HepG2 (cell line): ENCODE measurements around the gene MAP2K7. TPM values are rescaled to one million over a fixed set of nuclear protein-coding genes. Genes with fewer than 3 reads are reported as not detected.
A peak's percentile ranks its signal among the peaks of the same experiment; 100 is the strongest.

Experiments used
- HDAC1 ChIP-seq: sonication (generic); formaldehyde crosslinking; IDR thresholded peaks from 2 replicates; pipeline ENCODE4 v1.5.1; 2020; ENCODE audit warnings: mild to moderate bottlenecking, missing genetic modification reagents
- HNF1A ChIP-seq, 2 experiments: sonication (generic) in 1 of 2; formaldehyde crosslinking in 1 of 2; IDR thresholded peaks; 2 replicates each; pipeline versions ENCODE4 v1.4.0 to v1.6.1; 2016 to 2020; ENCODE audit warnings: borderline replicate concordance in 1 of 2, low read depth in 1 of 2, mild to moderate bottlenecking in 1 of 2, missing genetic modification reagents in 1 of 2
- MIXL1 ChIP-seq: IDR thresholded peaks from 2 replicates; pipeline ENCODE4 v1.6.1; 2016
- NFYB ChIP-seq: sonication (generic); formaldehyde crosslinking; IDR thresholded peaks from 2 replicates; pipeline ENCODE4 v1.4.0; 2020; ENCODE audit warnings: missing genetic modification reagents
- PHF8 ChIP-seq: sonication (generic); formaldehyde crosslinking; IDR thresholded peaks from 2 replicates; pipeline ENCODE4 v1.5.0; 2020; ENCODE audit warnings: missing genetic modification reagents
- REXO4 ChIP-seq: sonication (generic); formaldehyde crosslinking; IDR thresholded peaks from 2 replicates; pipeline ENCODE4 v1.8.0; 2022; ENCODE audit warnings: missing genetic modification reagents, mild to moderate bottlenecking, borderline replicate concordance
- SIN3B ChIP-seq: fragments of 150-350 bp; IDR thresholded peaks from 2 replicates; pipeline ENCODE4 v1.6.1; 2014; ENCODE audit warnings: low read length
- ZNF557 ChIP-seq: sonication (generic); formaldehyde crosslinking; IDR thresholded peaks from 2 replicates; pipeline ENCODE4 v1.4.0; 2020; ENCODE audit warnings: missing genetic modification reagents
- ZNF83 ChIP-seq: sonication (generic); formaldehyde crosslinking; IDR thresholded peaks from 2 replicates; pipeline ENCODE4 v1.4.0; 2020; ENCODE audit warnings: missing genetic modification reagents, mild to moderate bottlenecking, borderline replicate concordance
- polyA plus RNA-seq, 8 experiments: library from polyadenylated mRNA; depleted of rRNA in 3 of 8; stranded (reverse) in 7 of 8; unstranded in 1 of 8; fragments of >200 nt; fragmentation: Illumina TruSeq in 4 of 8; extraction: Trizol in 4 of 8; gene quantifications; 2 replicates each; pipeline versions ENCODE4 v1.2.1 to v1.2.3, GENCODE V29; 2011 to 2016; ENCODE audit warnings: low read depth in 4 of 8, missing spikeins in 1 of 8, mixed read lengths in 1 of 8; ENCODE audit not compliant: insufficient read depth in 1 of 8
- total RNA-seq, 5 experiments: library from RNA; depleted of rRNA; stranded (reverse); fragments of >200 nt; fragmentation: Illumina TruSeq; extraction: Trizol; gene quantifications; 2 replicates each; pipeline ENCODE4 v1.2.3, GENCODE V29; 2016; ENCODE audit warnings: low read depth in 1 of 5
- TF ChIP-seq, protein P1 (sequence below): sonication (generic); formaldehyde crosslinking; IDR thresholded peaks from 2 replicates; pipeline ENCODE4 v1.4.0; 2020; ENCODE audit warnings: missing genetic modification reagents
- TF ChIP-seq, protein P2 (sequence below): sonication (generic); formaldehyde crosslinking; IDR thresholded peaks from 2 replicates; pipeline ENCODE4 v1.4.0; 2020; ENCODE audit warnings: missing genetic modification reagents, borderline replicate concordance
- TF ChIP-seq, protein P3 (sequence below): sonication (generic); formaldehyde crosslinking; IDR thresholded peaks from 2 replicates; pipeline ENCODE4 v1.5.0; 2020; ENCODE audit warnings: mild to moderate bottlenecking, missing genetic modification reagents
- TF ChIP-seq, protein P4 (sequence below): sonication (generic); formaldehyde crosslinking; IDR thresholded peaks from 2 replicates; pipeline ENCODE4 v1.4.0; 2020; ENCODE audit warnings: missing genetic modification reagents

Gene MAP2K7
- total and polyA plus RNA-seq, 2 of the 13 experiments (the other 11 are each of a cell fraction or from before 2014, with no cell fraction given), result 9.0 to 10.8 TPM

GRCh38 chr19:7897292-7897691, 6.4 kb upstream of the MAP2K7 start (continued):
- TF ChIP-seq, protein P1, sequence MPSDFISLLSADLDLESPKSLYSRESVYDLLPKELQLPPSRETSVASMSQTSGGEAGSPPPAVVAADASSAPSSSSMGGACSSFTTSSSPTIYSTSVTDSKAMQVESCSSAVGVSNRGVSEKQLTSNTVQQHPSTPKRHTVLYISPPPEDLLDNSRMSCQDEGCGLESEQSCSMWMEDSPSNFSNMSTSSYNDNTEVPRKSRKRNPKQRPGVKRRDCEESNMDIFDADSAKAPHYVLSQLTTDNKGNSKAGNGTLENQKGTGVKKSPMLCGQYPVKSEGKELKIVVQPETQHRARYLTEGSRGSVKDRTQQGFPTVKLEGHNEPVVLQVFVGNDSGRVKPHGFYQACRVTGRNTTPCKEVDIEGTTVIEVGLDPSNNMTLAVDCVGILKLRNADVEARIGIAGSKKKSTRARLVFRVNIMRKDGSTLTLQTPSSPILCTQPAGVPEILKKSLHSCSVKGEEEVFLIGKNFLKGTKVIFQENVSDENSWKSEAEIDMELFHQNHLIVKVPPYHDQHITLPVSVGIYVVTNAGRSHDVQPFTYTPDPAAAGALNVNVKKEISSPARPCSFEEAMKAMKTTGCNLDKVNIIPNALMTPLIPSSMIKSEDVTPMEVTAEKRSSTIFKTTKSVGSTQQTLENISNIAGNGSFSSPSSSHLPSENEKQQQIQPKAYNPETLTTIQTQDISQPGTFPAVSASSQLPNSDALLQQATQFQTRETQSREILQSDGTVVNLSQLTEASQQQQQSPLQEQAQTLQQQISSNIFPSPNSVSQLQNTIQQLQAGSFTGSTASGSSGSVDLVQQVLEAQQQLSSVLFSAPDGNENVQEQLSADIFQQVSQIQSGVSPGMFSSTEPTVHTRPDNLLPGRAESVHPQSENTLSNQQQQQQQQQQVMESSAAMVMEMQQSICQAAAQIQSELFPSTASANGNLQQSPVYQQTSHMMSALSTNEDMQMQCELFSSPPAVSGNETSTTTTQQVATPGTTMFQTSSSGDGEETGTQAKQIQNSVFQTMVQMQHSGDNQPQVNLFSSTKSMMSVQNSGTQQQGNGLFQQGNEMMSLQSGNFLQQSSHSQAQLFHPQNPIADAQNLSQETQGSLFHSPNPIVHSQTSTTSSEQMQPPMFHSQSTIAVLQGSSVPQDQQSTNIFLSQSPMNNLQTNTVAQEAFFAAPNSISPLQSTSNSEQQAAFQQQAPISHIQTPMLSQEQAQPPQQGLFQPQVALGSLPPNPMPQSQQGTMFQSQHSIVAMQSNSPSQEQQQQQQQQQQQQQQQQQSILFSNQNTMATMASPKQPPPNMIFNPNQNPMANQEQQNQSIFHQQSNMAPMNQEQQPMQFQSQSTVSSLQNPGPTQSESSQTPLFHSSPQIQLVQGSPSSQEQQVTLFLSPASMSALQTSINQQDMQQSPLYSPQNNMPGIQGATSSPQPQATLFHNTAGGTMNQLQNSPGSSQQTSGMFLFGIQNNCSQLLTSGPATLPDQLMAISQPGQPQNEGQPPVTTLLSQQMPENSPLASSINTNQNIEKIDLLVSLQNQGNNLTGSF, result no peak
- TF ChIP-seq ZNF557 (CRISPR knock-in tag), result no peak
- TF ChIP-seq HNF1A (IDR thresholded peaks at IDR 0.05; ENCODE audit: low read depth), result no peak
- no peak for TF ChIP-seq HNF1A (CRISPR knock-in tag; IDR thresholded peaks at IDR 0.05; ENCODE audit: borderline replicate concordance)
- no peak for TF ChIP-seq NFYB
- TF ChIP-seq MIXL1 (CRISPR knock-in tag), result no peak
- no peak for TF ChIP-seq ZNF83 (CRISPR knock-in tag)
- TF ChIP-seq, protein P2, sequence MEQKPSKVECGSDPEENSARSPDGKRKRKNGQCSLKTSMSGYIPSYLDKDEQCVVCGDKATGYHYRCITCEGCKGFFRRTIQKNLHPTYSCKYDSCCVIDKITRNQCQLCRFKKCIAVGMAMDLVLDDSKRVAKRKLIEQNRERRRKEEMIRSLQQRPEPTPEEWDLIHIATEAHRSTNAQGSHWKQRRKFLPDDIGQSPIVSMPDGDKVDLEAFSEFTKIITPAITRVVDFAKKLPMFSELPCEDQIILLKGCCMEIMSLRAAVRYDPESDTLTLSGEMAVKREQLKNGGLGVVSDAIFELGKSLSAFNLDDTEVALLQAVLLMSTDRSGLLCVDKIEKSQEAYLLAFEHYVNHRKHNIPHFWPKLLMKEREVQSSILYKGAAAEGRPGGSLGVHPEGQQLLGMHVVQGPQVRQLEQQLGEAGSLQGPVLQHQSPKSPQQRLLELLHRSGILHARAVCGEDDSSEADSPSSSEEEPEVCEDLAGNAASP (CRISPR knock-in tag), result peak; percentile 77; the same call in 1 of the 2 replicates
- no peak for TF ChIP-seq REXO4 (CRISPR knock-in tag)
- no peak for TF ChIP-seq PHF8 (CRISPR knock-in tag)
- TF ChIP-seq SIN3B, result no peak
- TF ChIP-seq, protein P3, sequence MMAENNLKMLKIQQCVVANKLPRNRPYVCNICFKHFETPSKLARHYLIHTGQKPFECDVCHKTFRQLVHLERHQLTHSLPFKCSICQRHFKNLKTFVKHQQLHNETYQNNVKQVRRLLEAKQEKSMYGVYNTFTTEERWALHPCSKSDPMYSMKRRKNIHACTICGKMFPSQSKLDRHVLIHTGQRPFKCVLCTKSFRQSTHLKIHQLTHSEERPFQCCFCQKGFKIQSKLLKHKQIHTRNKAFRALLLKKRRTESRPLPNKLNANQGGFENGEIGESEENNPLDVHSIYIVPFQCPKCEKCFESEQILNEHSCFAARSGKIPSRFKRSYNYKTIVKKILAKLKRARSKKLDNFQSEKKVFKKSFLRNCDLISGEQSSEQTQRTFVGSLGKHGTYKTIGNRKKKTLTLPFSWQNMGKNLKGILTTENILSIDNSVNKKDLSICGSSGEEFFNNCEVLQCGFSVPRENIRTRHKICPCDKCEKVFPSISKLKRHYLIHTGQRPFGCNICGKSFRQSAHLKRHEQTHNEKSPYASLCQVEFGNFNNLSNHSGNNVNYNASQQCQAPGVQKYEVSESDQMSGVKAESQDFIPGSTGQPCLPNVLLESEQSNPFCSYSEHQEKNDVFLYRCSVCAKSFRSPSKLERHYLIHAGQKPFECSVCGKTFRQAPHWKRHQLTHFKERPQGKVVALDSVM, result peak; percentile 78; the same call in 1 of the 2 replicates
- TF ChIP-seq, protein P4, sequence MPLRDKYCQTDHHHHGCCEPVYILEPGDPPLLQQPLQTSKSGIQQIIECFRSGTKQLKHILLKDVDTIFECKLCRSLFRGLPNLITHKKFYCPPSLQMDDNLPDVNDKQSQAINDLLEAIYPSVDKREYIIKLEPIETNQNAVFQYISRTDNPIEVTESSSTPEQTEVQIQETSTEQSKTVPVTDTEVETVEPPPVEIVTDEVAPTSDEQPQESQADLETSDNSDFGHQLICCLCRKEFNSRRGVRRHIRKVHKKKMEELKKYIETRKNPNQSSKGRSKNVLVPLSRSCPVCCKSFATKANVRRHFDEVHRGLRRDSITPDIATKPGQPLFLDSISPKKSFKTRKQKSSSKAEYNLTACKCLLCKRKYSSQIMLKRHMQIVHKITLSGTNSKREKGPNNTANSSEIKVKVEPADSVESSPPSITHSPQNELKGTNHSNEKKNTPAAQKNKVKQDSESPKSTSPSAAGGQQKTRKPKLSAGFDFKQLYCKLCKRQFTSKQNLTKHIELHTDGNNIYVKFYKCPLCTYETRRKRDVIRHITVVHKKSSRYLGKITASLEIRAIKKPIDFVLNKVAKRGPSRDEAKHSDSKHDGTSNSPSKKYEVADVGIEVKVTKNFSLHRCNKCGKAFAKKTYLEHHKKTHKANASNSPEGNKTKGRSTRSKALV (CRISPR knock-in tag), result 0 out of 2 replicates have a peak, but pooled peaks have one; percentile 36
- TF ChIP-seq HDAC1, result peak; percentile 67
